ENCODE data around the gene CHTF18. TPM values are rescaled to one million over a fixed set of nuclear protein-coding genes. Genes with fewer than 3 reads are reported as not detected.

Gene CHTF18
- 10 to 100 TPM in 4 of 6 donors, 1 to 10 TPM in 2; 4.1 to 39.8 (median 17.9) TPM for total RNA-seq

DNA sequence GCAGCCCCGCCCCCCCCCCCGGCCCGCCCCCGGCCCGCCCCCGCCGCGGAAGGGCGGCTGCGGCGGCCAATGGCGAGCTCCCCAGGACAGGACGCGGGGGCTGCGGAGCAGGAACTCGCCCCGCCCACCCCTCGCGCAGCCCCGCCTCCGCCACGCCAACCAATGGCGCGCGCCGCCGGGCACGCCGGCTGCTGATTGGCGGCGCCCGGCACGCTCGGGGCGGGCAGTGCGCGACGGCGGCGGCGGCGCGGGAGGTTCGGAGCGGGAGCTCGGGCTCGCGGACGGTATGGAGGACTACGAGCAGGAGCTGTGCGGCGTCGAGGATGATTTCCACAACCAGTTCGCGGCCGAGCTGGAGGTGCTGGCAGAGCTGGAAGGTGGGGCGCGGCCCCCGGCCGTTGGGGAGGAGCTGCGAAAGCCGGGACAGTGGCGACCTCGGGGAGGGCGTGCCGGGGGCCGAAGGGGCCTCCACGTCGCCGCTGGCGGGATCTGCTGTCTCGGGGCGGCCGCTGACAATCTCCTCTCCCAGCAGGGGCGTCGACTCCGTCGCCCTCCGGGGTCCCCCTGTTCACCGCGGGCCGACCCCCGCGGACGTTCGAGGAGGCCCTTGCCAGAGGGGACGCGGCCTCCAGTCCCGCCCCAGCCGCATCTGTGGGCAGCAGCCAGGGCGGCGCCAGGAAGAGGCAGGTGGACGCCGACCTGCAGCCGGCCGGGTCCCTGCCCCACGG lies at the start of gene CHTF18:
Gene CHTF18 (plus strand): TSS at position 222 of the 728 bp plus-strand sequence. CDS start 65 bp downstream, at position 287.
- TF ChIP-seq, protein P1, sequence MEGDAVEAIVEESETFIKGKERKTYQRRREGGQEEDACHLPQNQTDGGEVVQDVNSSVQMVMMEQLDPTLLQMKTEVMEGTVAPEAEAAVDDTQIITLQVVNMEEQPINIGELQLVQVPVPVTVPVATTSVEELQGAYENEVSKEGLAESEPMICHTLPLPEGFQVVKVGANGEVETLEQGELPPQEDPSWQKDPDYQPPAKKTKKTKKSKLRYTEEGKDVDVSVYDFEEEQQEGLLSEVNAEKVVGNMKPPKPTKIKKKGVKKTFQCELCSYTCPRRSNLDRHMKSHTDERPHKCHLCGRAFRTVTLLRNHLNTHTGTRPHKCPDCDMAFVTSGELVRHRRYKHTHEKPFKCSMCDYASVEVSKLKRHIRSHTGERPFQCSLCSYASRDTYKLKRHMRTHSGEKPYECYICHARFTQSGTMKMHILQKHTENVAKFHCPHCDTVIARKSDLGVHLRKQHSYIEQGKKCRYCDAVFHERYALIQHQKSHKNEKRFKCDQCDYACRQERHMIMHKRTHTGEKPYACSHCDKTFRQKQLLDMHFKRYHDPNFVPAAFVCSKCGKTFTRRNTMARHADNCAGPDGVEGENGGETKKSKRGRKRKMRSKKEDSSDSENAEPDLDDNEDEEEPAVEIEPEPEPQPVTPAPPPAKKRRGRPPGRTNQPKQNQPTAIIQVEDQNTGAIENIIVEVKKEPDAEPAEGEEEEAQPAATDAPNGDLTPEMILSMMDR (IDR thresholded peaks at IDR 0.05), result no peak
- no peak for TF ChIP-seq POLR2AphosphoS5 (IDR thresholded peaks at IDR 0.05)
- TF ChIP-seq POLR2A (IDR thresholded peaks at IDR 0.05), result no peak
- TF ChIP-seq EP300 (IDR thresholded peaks at IDR 0.05), result no peak
- WGBS, 2 donors, result 0% methylated on average over 5 to 18 of the region's 97 CpGs
- Histone ChIP-seq H3K27me3 (no peaks in the 10 kb centered on the region), H3K4me1 (peaks cover 17 to 41% (median 22%) of the 10 kb centered on the region in 4 donors), H3K36me3 (peaks cover 0 to 26% (median 11%) of the 10 kb centered on the region in 4 donors), H3K27ac (peak within 1 kb of the TSS; percentile 65 to 89 (median 78)), H3K9me3 (no peaks in the 10 kb centered on the region), H3K4me3 (peak within 1 kb of the TSS; percentile 93 to 100 (median 100))
- DNase-seq (peak; percentile 89 to 99), ATAC-seq (ENCODE audit: low FRiP score in 2 of 2) (peak; percentile 90 to 96)

DNA sequence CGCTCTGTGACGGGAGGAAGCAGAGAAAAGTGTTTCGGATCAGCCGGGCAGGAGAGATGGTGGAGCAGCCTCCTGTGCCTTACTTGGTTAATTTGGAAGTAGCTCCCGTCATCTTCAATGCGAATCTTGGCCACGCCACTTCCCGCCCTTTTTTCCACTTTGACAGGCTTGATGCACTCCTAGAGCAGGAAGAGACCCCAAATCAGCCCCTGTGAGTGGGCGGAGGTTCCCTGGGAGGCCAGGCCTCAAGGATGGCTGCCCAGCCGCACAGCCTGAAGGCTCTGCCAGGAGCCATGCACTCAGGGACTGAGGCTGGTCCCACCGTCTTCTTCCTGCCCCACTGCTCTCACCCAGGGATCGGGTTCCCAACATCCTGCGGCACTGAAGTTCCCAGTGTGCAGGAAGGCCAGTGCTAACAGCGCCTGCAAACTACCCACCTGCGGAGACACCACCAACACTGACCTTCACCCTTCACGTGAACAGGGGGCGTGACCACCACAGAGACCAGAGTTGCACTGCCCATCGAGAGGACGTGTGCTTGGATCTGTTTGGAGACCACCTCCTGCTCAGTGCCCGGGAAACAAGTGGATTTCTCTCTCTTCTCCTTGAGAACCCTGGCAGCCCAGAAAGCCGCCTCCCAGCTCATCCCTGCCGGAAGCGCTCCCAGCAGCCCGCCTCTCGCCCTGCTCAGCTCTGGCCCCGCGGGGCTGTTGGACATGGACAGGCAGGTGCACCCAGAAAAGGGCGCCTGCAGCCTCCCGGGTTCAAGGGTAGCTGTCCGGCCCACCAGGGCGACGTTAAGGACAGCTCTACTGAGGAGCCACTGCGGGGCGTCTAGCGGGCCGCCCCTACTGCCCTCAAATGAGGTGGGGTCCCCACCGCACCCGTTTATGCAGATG lies 48.6 kb upstream of the CHTF18 start:
- Histone ChIP-seq H3K27me3 (no peaks in the 10 kb centered on the region), H3K27ac (peak overlapping the region in 2 of 4 donors; percentile 8 to 82), H3K9me3 (no peaks in the 10 kb centered on the region), H3K4me3 (peak overlapping the region; percentile 72 to 99 (median 88)), H3K4me1 (peaks cover 13 to 17% (median 13%) of the 10 kb centered on the region in 4 donors), H3K36me3 (peaks cover 0 to 37% (median 24%) of the 10 kb centered on the region in 4 donors)
- WGBS, 2 donors, result 51 to 78% methylated on average over 20 to 37 of the region's 38 CpGs
- peak in 1 of 2 donors; percentile 1 for DNase-seq
- no peak for ATAC-seq (ENCODE audit: low FRiP score in 2 of 2)
- TF ChIP-seq EP300 (IDR thresholded peaks at IDR 0.05), result no peak
- TF ChIP-seq, protein P1 (IDR thresholded peaks at IDR 0.05), result no peak
- TF ChIP-seq POLR2A (IDR thresholded peaks at IDR 0.05), result no peak
- TF ChIP-seq POLR2AphosphoS5 (IDR thresholded peaks at IDR 0.05), result no peak

DNA sequence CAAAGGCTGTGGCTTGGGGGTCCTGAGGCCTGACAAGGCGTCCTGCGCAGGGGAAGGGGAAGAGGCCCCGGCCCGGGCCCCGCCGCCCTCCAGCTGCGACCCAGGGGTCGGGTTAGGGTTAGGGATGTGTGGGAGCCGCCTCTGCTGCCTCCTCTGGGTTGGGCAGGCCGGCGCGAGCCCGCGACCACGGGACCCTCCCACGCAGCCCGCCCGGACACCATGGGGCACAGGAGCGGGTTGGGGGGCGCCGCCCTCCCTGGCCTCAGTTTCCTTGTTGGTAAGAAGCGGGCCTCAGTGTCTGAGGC lies 48.0 kb upstream of the CHTF18 start:
- TF ChIP-seq POLR2AphosphoS5 (IDR thresholded peaks at IDR 0.05), result no peak
- TF ChIP-seq EP300 (IDR thresholded peaks at IDR 0.05), result no peak
- TF ChIP-seq, protein P1 (IDR thresholded peaks at IDR 0.05), result no peak
- no peak for TF ChIP-seq POLR2A (IDR thresholded peaks at IDR 0.05)
- peak in 1 of 2 donors; percentile 25 for ATAC-seq (ENCODE audit: low FRiP score in 2 of 2)
- peaks cover 13 to 17% (median 13%) of the 10 kb centered on the region in 4 donors for H3K4me1 ChIP-seq
- peaks cover 0 to 31% (median 21%) of the 10 kb centered on the region in 4 donors for H3K36me3 ChIP-seq
- peak in 1 of 2 donors; percentile 88 for DNase-seq
- H3K4me3 ChIP-seq, result peak overlapping the region; percentile 72 to 99 (median 88)
- H3K9me3 ChIP-seq, result no peaks in the 10 kb centered on the region
- H3K27me3 ChIP-seq, result no peaks in the 10 kb centered on the region
- 0% methylated on average over 13 of the region's 22 CpGs; no CpG with 5 or more reads in 1 of the 2 donors for WGBS, 2 donors
- peak overlapping the region; percentile 8 to 82 (median 66) for H3K27ac ChIP-seq

DNA sequence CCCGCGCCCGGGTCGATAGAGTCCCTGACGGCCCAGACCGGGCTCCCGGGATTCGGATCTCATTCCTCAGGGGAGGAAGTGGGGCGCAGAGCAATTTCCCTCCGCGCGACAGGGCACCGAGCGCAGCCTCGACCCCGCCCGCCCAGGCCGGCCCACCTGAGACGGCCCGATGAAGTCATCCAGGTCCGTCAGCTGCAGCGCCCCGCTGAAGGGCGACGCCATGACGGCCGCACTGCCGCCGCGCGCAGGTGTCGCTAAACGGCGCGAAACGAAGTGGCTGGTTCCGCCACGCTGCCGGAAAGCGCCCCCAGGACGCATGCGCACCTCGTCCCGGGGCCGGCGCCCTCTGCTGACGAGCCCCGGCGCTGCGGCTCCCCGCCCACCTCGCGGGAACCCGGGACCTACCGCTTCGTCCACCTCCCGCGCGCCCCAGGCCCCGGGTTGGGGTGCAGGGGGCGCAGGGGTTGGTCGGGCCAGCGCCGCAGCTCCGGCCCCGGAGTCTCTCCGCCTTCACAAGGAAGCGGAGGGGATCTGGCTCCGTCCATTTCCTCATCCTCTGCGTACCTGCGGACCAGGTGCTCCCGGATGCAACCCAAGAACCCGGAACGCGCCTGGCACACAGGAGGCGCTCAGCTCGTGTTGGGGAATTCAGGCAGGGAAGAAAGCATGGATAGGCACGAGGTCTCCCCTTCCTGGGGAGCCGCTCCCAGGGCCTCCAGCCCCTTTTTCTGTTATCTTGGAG lies 47.5 kb upstream of the CHTF18 start, which contains the start of gene CIAO3:
Gene CIAO3 (minus strand): TSS at position 234 of the 742 bp plus-strand sequence. CDS start 12 bp downstream, at position 222.
- H3K27ac ChIP-seq, result peak within 1 kb of the TSS; percentile 8 to 82 (median 66)

More for the DNA sequence above, 47.5 kb upstream of the CHTF18 start, which contains the start of gene CIAO3:
- TF ChIP-seq POLR2A (IDR thresholded peaks at IDR 0.05) (peak in 2 of 4 donors; percentile 68 to 86), EP300 (IDR thresholded peaks at IDR 0.05) (peak in 1 of 4 donors; percentile 98), POLR2AphosphoS5 (IDR thresholded peaks at IDR 0.05) (peak; percentile 100)
- TF ChIP-seq, protein P1 (IDR thresholded peaks at IDR 0.05), result peak; percentile 93 to 100 (median 98)
- ATAC-seq (ENCODE audit: low FRiP score in 2 of 2) (peak; percentile 91 to 96), DNase-seq (peak; percentile 88 to 99)
- peaks cover 13 to 17% (median 13%) of the 10 kb centered on the region in 4 donors for H3K4me1 ChIP-seq
- no peaks in the 10 kb centered on the region for H3K9me3 ChIP-seq
- no peaks in the 10 kb centered on the region for H3K27me3 ChIP-seq
- peak within 1 kb of the TSS; percentile 72 to 99 (median 88) for H3K4me3 ChIP-seq
- WGBS, 2 donors, result 0 to 2% methylated on average over 7 to 26 of the region's 79 CpGs
- H3K36me3 ChIP-seq, result peaks cover 0 to 26% (median 18%) of the 10 kb centered on the region in 4 donors
